Measurements from ENCODE around the gene APBB2.
"Not testable (repeated sequence)": the region's sequence is repeated elsewhere in the genome, so short reads cannot be mapped to it uniquely, and the experiment has no call there.

The APBB2 gene

GRCh38 chr4:41006141-41006540 is 208.2 kb downstream of the APBB2 start:
- no peak for DNase-seq

- DNase-seq: no peak
Observed at GRCh38 chr4:41002309-41002708, 212.0 kb downstream of the APBB2 start.

GRCh38 chr4:41000356-41000755 is 214.0 kb downstream of the APBB2 start:
- no peak for DNase-seq

GRCh38 chr4:40998675-40999358 is 215.5 kb downstream of the APBB2 start:
- DNase-seq: no peak

- no peak for DNase-seq
Observed at GRCh38 chr4:40995850-40996249, 218.5 kb downstream of the APBB2 start.

GRCh38 chr4:40994321-40994720 is 220.0 kb downstream of the APBB2 start:
- DNase-seq: not testable (repeated sequence)

GRCh38 chr4:40993296-40993693 is 221.0 kb downstream of the APBB2 start:
- not testable (repeated sequence) for DNase-seq

- no peak for DNase-seq
Observed at GRCh38 chr4:40992472-40993295, 221.7 kb downstream of the APBB2 start.

GRCh38 chr4:40991908-40992307 is 222.4 kb downstream of the APBB2 start:
- DNase-seq: no peak

GRCh38 chr4:40990899-40991265 is 223.5 kb downstream of the APBB2 start:
- DNase-seq: no peak

- DNase-seq: no peak
Observed at GRCh38 chr4:40990236-40990898, 224.0 kb downstream of the APBB2 start.

- no peak for DNase-seq
Observed at GRCh38 chr4:40987151-40987550, 227.2 kb downstream of the APBB2 start.

- peak; percentile 13 for DNase-seq
Observed at GRCh38 chr4:40986375-40986774, 228.0 kb downstream of the APBB2 start.

- no peak for DNase-seq
Observed at GRCh38 chr4:40984051-40984450, 230.3 kb downstream of the APBB2 start.

GRCh38 chr4:40980318-40980883 is 233.9 kb downstream of the APBB2 start:
- DNase-seq: no peak

- DNase-seq: no peak
Observed at GRCh38 chr4:40978548-40978947, 235.8 kb downstream of the APBB2 start.

GRCh38 chr4:40976343-40976742 is 238.0 kb downstream of the APBB2 start:
- DNase-seq: peak; percentile 81

- no peak for DNase-seq
Observed at GRCh38 chr4:40972722-40973121, 241.6 kb downstream of the APBB2 start.

- no peak for DNase-seq
Observed at GRCh38 chr4:40971338-40971737, 243.0 kb downstream of the APBB2 start.

- peak; percentile 60 for DNase-seq
Observed at GRCh38 chr4:40969501-40969900, 244.8 kb downstream of the APBB2 start.

- no peak for DNase-seq
Observed at GRCh38 chr4:40967550-40967949, 246.8 kb downstream of the APBB2 start.

GRCh38 chr4:40966091-40966490 is 248.3 kb downstream of the APBB2 start:
- DNase-seq: no peak

- DNase-seq: no peak
Observed at GRCh38 chr4:40963897-40964478, 250.4 kb downstream of the APBB2 start.

Data from eye (tissue), 1 donor.